Upper lobe of right lung (tissue), 1 donor: ENCODE results near the gene SND1. TPM values are rescaled to one million over a fixed set of nuclear protein-coding genes. Genes with fewer than 3 reads are reported as not detected.

Source experiments
- ATAC-seq: fragments of 200-7000 bp; cut with Tn5 transposase; one replicate; pipeline ENCODE4 v1.9.1; 2020; ENCODE audit warnings: mild to moderate bottlenecking, moderate library complexity
- DNase-seq: peaks from one replicate; pipeline ENCODE4 v3.0.0-alpha.2; 2020
- H3K27ac ChIP-seq: fragments of 200-600 bp; one replicate; pipeline ENCODE4 v1.8.0; 2022
- H3K27me3 ChIP-seq: fragments of 200-600 bp; one replicate; pipeline ENCODE4 v1.8.0; 2022; ENCODE audit warnings: mild to moderate bottlenecking
- H3K36me3 ChIP-seq: fragments of 200-600 bp; one replicate; pipeline ENCODE4 v1.8.0; 2022
- H3K4me1 ChIP-seq: fragments of 200-600 bp; one replicate; pipeline ENCODE4 v1.8.0; 2022
- H3K4me3 ChIP-seq: fragments of 200-600 bp; one replicate; pipeline ENCODE4 v1.8.0; 2022; ENCODE audit warnings: mild to moderate bottlenecking
- H3K9me3 ChIP-seq: fragments of 200-600 bp; one replicate; pipeline ENCODE4 v1.8.0; 2022
- intact Hi-C: fragments of 100-400 bp; cut with DNase I; formaldehyde crosslinking; loops from one replicate; pipeline ENCODE4 v1.11.0; 2022
- total RNA-seq: library from RNA; stranded (reverse); fragmentation: NEBNext Ultra II Directional; extraction: Animal tissue kit (Norgen Biotek cat#: 25700); gene quantifications from one replicate; pipeline ENCODE4 v1.2.1, GENCODE V29; 2021
- TF ChIP-seq, protein P1 (sequence below): fragments of 200-600 bp; IDR thresholded peaks from one replicate; pipeline ENCODE4 v1.8.0; 2022; ENCODE audit warnings: antibody characterized with exemption
- donor health status: DM: no; HTN: yes; CAD: no; lungs with severe emphysema.

Gene SND1
- total RNA-seq, 1 donor from 2014 or later = 150 TPM

DNA sequence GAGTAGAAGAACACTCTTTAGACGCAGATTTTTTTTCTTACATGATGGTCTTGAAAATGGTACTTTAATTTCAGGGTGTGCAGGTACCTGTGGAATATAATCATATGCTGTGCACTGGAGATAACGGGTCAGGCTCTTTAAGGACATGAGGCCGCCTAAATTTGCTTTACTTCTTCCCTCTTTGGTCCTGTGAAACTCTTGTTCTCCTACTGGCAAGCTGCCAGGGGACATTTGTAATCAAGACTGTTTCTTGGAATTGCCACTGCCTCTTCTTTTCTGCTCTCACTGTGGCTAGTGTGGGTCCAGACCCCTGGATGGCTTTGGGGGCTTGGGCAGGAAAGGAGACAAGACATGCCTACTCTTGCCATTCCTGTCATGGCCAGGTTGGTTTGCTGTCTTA lies 146.0 kb downstream of the SND1 start:
- Histone ChIP-seq H3K27me3 (no peaks in the 10 kb centered on the region), H3K27ac (no peak overlapping the region), H3K4me3 (no peak overlapping the region), H3K36me3 (no peaks in the 10 kb centered on the region), H3K9me3 (no peaks in the 10 kb centered on the region), H3K4me1 (peaks cover 13% of the 10 kb centered on the region)
- TF ChIP-seq, protein P1, sequence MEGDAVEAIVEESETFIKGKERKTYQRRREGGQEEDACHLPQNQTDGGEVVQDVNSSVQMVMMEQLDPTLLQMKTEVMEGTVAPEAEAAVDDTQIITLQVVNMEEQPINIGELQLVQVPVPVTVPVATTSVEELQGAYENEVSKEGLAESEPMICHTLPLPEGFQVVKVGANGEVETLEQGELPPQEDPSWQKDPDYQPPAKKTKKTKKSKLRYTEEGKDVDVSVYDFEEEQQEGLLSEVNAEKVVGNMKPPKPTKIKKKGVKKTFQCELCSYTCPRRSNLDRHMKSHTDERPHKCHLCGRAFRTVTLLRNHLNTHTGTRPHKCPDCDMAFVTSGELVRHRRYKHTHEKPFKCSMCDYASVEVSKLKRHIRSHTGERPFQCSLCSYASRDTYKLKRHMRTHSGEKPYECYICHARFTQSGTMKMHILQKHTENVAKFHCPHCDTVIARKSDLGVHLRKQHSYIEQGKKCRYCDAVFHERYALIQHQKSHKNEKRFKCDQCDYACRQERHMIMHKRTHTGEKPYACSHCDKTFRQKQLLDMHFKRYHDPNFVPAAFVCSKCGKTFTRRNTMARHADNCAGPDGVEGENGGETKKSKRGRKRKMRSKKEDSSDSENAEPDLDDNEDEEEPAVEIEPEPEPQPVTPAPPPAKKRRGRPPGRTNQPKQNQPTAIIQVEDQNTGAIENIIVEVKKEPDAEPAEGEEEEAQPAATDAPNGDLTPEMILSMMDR = no peak
- intact Hi-C loops = no loop called here
- peak; percentile 19 for ATAC-seq
- DNase-seq = no peak

DNA sequence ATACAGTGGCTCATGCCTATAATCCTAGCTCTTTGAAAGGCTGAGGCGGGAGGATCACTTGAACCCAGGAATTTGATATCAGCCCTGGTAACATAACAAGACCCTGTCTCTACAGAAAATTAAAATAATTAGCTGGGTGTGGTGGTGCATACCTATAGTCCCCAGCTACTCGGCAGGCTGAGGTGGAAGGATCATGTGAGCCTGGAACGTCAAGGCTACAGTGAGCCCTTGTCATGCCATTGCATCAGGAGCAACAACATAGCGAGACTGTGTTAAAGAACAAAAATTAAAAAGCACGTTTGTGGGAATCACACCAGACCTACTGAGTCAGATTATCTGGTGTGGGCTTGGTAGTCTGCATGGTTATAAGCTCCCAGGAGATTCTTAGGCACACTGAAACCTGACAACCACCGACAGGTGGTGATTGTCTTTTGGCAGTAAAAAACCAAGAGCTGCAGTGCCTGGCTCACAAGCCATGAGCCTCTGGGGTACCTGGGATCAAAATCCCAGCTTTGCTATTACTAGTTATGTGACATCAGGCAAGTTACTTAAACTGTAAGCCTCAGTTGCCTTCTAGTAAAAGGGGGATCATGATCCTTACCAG lies 146.9 kb downstream of the SND1 start:
- DNase-seq (no peak), ATAC-seq (no peak)
- TF ChIP-seq, protein P1 = no peak
- Histone ChIP-seq H3K27me3 (no peaks in the 10 kb centered on the region), H3K36me3 (no peaks in the 10 kb centered on the region), H3K4me1 (peaks cover 10% of the 10 kb centered on the region), H3K27ac (no peak overlapping the region), H3K4me3 (no peak overlapping the region), H3K9me3 (no peaks in the 10 kb centered on the region)
- intact Hi-C loops = no loop called here

DNA sequence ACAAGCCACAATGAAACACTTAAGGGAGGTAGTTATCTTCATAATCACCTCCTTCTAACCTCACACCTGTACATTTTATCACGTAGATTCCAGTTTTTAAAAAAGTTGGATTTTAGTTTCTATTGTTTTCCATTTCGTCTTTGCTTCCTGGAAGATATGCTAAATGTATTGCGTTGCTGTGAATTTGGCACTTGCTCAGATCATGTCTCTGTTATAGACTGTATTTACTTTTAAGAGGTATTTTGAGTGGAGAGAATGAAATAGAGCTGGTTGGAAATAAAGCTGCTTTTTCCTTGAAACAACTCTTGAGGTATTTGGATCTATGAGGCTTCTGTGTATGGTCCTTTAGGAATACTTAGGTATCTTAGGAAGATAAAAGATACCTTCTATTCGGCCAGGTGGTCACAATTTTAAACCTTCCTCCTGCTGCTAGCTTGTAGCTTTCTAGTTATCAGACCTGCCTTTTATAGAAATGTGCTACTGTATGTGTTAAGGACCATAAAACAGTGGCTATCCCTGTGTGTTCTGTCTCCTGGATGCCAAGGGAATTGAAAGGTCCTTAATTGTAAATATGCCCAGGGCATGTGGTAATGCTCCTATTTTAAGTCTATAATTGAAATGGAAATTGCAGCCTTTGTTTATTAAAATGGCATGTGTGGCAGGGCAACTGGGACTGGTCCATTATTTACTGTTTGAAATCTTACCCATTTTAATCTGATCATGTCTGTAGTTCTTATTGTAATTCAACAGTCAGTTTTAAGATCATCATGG lies 147.7 kb downstream of the SND1 start:
- ATAC-seq (no peak), DNase-seq (no peak)
- intact Hi-C loops = no loop called here
- H3K36me3 ChIP-seq = no peaks in the 10 kb centered on the region
- H3K27ac ChIP-seq = no peak overlapping the region
- TF ChIP-seq, protein P1 = no peak
- H3K4me3 ChIP-seq = no peak overlapping the region
- H3K9me3 ChIP-seq = no peaks in the 10 kb centered on the region
- no peaks in the 10 kb centered on the region for H3K27me3 ChIP-seq
- H3K4me1 ChIP-seq = peaks cover 10% of the 10 kb centered on the region

DNA sequence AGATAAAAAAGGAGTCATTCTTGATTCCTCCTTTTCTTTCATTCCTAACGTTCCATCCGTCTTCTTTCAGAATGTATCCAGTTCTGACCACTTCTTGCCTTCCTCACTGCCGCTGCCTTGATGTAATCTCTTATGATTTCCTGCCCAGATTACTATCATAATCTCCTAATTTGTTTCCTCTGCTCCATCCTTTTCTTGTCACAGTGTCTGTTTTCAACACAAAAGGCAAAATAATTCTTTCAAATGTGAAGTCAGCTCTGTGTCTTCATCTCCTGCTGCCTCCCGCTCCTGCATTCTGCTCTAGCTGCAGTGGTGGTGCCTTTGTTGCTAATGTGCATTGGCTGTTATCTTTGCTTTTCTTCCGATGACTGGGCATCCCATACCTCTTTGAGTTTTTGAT lies 150.9 kb downstream of the SND1 start:
- H3K4me3 ChIP-seq = no peak overlapping the region
- no peak for ATAC-seq
- TF ChIP-seq, protein P1 = no peak
- no peaks in the 10 kb centered on the region for H3K36me3 ChIP-seq
- DNase-seq = no peak
- H3K4me1 ChIP-seq = peaks cover 10% of the 10 kb centered on the region
- H3K27ac ChIP-seq = no peak overlapping the region
- intact Hi-C loops = no loop called here
- no peaks in the 10 kb centered on the region for H3K9me3 ChIP-seq
- H3K27me3 ChIP-seq = no peaks in the 10 kb centered on the region

DNA sequence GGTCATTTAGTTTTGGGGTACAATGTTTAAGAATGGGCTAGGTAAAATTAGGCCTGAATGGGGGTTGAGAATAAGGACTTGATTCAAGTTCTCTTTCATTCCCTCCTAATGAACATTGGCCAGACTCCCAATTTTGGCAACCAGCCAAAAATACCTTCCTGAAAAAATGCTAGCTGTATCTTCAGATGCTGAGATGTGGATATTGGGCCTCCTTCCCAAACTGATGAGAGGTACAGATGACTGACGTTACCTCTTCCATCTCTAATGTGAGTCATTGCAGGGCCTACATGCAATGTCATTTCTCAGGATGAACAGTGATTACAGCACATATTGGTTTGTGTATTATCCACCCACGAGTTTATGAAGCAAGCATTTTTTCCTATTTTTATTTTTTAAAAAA lies 151.6 kb downstream of the SND1 start:
- Histone ChIP-seq H3K27me3 (no peaks in the 10 kb centered on the region), H3K9me3 (no peaks in the 10 kb centered on the region), H3K4me1 (peaks cover 10% of the 10 kb centered on the region), H3K36me3 (peaks cover 5% of the 10 kb centered on the region), H3K27ac (no peak overlapping the region), H3K4me3 (no peak overlapping the region)
- intact Hi-C loops = no loop called here
- no peak for DNase-seq
- TF ChIP-seq, protein P1 = no peak
- no peak for ATAC-seq
